Measurements from ENCODE around the gene EEF1A2.

The EEF1A2 gene

DNA sequence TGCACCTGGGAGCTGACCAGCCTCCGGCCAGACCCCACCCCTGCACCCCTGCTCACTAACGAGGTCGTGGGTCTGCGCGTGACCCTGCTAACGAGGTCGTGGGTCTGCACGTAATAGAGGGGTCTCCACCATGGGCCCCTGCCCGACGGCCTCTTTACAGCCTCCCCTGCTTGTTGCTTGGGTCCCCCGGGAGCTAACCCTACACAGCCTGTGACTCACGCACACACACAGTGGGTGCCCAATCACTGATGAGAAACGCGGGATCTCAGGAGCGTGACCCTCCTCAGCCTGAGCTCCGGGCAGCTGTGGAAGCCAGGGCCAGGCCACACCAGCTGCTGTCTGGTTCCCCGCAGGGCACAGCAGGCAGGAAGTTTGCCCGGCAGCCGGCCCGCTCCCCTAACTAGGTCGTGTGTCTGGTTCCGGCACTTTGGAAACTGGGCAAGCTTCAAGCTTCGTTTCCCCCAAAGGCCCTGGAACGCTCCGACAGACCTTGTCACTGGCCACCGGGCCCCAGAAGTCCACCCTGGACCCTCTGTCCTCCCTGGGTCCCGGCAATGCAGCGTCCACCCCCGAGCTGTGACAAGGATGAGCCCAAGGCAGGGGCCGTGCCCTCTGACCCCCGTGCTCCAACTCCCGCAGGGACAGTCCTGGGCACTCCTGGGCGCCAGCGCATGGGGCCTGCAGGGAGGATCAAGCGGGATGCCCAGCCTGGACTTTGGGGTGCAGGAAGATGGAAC lies 37.5 kb upstream of the EEF1A2 start:
- DNase-seq, result no peak

DNA sequence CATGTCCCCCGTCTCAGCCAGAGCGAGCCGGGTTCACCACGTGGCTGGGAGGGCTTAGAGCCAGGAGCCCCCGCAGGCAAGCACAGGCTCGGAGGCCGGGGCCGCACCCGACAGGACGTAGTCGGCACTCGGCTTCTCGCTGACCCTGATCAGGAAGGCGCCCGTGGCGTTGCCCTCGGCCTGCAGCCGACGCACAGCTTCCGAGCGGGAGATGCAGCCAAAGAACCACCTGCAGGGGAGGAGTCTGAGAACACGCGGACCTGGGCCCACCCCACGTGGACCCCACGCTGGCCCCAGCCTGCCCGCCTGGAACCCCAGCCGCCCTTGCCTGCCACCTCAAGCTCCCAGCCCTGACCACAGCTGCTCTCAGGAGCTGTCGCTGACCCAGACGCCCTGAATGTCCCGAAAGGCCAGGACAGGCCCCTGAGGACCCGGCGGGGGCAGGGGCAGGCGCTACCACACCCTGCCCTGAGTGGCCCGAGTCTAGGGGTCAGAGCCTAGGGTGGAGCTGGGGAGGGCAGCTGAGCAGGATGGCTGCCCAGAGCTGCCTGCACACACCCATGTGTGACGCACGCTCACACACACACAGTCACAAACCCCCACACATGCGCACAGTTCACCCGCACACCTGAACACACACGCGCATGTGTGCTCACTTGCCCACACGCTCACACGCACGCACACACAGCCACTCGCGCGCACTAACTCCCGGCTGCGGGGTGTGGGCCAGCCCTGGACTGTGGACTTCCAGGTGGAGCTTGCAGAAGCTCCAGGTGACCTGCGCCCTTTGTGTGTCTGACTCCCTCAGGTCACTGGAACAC lies 36.2 kb upstream of the EEF1A2 start:
- DNase-seq, result no peak

DNA sequence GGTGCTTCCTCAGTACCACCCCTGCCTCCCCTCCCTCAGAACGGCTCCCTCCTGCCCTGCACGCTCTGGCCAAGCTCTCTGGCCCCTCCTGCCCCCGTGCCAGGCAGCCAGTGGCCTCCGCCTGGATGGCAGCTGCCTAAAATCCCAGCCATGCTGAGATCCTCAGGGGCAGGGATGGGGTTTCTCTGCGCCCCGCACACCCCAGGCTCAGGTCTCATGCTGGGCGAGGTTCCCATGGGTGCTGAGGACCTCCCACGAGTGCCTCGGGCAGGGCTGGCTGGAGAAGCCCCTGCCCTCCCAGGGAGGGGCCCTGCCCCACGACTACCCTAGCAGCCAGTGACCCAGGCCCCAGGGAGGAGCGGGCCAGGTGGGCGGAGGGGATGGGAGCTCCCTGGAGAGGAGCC lies 35.5 kb upstream of the EEF1A2 start:
- no peak for DNase-seq

DNA sequence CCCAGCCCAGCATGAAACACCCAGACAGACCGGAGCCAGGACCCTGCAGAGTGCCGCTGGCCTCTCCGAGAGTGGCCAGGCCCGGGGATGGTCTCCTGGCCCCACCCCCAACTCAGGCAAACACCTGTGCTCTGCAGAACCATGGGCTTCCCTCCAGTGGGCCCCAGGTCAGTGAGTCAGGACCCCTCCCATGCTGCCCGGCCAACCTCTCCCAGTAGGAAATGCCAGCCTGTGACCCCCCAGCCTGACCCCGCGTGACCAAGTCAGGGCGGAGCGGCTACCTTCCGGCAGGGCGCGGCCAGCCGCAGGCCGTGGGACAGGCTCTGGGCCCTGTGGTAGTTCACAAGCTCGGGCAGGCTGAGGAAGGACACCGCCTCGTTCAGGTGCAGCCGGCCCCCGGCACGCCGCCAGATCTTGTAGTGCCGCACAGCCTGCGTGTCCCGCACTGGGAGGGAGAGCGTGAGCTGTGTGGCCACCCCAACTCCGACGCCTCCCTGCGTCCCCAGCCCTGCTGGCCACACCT lies 35.0 kb upstream of the EEF1A2 start:
- DNase-seq, result no peak

DNA sequence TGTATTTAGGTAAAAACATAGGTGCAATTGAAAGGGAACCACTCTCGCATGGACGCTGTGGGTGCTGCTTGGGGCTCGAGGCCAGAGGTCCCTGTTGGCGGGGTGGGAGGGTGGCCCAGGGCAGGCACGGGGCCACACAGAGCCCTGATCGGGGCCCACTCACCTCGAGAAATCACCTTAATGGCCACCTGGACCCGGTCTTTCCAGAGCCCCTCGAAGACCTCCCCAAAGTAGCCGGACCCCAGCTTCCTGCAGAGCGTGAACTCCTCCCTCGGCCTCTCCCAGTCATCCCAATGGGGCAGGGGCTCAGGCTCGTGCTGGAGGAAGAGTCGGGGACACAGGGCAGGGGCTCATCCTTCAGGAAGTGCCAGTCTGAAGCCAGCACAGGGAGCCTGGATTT lies 34.5 kb upstream of the EEF1A2 start:
- no peak for DNase-seq

DNA sequence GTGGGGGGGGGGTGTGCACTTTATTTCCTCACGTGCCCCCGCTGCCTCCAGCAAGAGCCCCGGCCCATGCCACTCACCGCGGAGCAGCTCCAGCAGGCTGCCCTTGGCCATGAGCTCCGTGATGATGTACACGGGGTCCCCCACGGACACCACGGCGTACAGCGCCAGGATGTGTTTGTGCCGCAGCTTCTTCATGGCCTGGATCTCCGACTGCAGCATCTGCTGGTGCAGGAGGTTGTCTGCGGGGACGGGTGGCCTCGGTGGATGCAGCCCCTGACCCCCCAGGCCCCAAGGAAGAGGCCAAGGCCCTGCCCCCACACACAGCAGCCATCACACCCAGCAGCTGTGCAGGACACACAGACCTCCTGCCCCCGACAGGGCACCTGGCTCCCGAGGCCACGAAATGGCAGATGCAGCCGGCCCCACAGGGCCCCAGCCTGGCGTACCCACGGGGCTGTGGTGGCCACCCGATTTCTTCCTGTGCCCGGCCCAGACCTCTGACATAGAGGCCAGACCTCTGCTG lies 33.6 kb upstream of the EEF1A2 start:
- DNase-seq, result no peak

DNA sequence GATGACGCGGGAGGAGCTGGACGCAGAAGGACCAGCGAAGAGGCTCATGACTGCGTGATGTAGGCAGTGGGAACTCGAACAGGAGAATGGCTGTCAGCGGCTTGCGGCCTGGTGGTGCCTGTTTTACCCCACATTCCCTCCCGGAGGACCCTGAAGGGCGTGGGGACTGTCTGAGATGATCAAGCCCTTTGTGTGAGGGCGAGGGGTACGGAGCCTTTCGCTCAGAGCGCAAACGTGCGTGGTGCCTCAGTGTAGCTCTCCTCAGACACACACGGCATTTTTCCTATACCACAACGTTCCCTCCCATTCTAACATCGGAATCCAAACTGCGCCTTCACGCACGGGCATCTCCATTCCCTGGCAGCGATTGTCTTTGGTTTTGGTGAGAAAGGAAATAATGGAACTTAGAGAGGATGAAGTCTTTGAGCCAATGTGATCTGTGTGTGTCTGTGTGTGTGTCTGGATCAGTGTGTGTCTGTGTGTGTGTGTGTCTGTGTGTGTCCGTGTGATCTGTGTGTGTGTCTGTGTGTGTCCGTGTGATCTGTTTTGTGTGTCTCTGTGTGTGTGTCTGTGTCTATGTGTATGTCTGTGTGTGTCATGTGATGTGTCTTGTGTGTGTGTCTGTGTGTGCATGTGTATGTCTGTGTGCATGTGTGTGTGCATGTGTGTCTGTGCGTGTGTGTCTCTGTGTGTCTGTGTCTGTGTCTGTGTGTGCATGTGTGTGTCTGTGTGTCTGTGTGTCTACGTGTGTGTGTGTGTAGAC lies 33.0 kb upstream of the EEF1A2 start:
- DNase-seq, result no peak

DNA sequence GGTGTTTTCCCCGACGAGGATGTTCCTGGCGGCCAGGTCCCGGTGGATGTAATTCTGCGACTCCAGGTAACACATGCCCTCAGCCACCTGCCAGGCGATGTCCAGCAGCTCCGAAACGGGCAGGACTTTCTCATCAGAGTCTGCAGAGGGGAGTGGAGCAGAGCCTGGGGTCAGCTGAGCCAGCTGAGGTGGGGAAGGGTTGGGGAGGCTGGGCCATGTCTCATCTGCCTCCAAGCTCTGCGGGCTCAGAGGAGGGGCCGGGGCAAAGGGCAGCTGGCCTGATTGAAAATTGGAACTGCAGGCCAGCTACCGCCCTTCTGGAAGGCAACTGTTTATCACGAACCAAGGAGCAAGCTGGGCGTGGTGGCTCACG lies 31.9 kb upstream of the EEF1A2 start:
- no peak for DNase-seq

DNA sequence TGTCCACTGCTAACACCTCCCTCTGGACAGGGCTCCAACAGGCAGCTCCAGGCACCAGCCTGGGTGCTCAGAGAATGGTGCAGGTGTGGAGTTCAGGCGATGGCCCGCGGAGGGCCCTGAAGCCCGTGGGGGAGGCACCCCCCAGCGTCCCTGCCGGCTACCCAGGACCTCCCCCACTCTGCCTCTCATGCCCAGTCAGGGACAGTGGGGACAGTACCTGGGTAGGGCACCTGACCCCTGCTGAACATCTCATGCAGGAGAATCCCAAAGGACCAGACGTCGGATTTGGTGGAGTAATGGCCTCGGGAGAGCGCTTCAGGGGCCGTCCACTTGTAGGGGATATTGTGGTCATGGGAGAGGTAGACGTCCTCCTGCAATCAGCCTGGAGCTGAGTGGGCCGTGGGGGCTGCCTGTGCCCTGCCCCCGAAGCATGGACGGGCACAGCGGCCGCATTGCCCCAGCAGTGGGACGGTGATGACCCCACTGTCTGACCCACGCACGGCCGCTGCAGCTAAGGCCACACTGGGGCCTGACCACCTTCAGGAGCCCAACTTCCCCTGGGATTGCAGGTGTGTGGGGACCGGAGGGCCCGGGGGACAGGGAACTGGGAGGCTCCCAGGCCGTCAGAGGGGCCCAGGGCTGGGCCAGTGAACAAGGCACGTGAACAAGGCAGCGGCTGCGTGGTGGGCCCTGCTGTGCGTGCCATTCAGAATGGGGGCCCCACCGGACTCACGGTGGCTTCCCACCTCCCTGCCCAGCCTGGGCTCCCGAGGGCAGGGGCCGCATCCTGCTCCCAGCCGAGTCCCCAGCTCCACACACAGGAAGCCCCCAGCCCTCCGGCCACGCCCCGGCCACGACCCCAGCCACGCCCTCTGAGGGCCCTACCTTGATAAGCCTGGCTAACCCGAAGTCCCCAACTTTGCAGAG lies 31.2 kb upstream of the EEF1A2 start:
- DNase-seq, result no peak

DNA sequence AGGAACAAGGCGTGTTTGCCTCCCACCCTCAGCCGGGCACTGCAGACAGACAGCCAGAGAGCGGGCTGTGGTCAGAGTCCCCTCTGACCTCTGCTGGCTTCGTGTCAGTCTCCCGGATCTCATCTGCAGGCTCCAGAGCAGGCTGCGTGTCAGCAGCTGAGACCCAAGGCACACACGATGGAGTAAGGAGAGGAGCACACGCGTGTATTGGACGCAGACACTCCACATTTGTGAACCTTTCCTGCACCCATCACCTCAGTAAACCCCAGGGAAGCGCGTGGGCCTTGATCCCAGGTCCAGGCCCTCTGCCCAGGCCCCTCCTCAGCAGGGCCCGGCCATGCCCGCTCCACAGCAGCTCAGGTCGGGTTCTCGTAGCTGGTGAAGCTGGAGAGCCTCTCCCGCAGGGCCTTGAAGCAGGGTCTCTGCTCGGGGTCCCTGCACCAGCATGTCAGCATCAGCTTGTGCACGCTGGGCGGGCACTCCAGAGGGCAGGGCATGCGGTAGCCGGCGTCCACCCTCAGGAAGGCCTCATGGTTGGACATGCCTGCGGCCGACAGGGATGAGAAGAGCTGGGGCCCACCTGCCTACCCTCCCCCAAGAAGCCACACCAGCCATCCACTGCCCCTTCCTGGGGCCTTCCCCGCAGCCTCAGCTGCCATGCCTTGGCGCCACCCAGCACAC lies 30.4 kb upstream of the EEF1A2 start:
- DNase-seq, result no peak

DNA sequence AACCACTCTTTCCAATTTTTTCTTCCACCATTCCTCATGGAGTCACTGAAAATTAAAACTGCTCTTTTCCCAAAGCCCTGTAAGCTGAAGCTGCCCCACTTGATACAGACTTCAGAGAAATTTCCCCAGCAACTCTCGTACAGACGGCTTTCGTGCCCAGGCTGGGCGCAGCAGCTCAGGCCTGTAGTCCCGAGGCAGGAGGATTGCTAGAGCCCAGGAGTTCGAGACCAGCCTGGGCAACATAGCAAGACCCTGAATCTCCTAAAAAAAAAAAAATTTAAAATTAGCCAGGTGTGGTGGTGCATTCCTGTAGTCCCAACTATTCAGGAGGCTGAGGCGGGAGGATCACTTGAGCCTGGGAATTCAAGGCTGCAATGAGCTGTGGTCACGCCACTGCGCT lies 28.3 kb upstream of the EEF1A2 start:
- no peak for DNase-seq

DNA sequence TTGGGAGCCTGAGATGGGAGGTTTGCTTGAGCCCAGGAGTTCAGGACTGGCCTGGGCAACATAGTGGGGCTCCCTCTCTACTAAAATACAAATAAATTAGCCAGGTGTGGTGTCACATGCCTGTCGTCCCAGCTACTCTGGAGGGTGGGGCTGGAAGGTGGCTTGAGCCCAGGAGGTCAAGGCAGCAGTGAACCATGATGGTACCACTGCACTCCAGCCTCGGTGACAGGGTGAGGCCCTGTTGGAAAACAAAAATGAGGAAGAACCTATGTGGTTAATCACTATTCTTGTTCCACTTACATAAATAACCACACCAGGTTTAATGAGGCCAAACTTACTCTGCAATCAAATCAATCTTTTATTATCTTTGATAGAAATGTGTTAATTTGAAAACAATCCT lies 27.1 kb upstream of the EEF1A2 start:
- DNase-seq, result no peak

DNA sequence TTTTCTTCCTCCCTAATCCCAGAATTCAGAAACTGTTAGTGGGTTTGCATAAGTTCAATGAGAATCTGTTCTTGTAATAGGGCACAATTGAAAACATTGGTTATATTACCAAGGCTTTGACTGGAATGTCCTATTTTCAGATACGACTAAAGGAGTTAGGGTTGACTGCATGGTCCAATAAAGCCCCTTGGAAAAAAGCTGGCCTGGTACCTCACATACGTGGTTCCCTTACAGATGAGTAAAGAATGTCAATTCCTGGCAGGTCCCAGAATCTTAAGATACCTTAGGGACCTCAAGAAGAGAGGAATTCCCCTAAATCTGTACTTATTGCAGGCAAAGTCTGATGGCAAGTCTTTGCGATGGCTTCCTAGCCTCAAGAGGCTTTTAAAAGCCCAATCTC lies 26.3 kb upstream of the EEF1A2 start:
- DNase-seq, result no peak

DNA sequence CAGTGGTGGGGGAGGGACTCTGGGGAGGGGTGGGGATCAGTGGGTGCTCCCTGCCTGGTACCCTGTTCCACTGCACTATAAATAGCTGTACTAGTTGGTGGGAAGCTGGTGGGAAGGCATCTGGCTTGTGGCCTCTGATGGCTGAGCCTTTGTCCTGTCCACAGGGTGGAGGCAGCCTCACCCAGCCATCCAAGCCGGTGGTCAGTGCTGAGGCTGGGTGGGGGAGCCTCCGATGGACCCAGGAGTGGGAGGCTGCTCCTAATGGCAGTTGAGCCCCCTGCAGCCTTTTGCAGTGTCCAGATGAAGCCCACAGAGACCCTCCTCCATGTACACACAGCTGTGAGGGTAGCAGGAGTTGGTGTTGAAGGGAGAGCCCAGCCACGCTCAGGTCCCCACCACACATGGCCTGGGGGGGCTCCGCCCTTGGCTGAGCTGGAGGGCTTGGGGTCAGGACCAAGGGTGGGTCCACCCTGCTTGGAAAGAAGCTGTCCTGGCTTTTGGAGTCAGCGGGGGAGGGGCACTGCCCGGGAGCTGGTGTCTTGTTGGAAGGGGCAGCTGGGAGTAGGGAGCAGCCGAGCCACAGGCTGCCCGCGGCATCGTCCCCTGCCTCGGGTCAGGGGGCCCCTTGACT lies 24.2 kb upstream of the EEF1A2 start:
- no peak for DNase-seq

DNA sequence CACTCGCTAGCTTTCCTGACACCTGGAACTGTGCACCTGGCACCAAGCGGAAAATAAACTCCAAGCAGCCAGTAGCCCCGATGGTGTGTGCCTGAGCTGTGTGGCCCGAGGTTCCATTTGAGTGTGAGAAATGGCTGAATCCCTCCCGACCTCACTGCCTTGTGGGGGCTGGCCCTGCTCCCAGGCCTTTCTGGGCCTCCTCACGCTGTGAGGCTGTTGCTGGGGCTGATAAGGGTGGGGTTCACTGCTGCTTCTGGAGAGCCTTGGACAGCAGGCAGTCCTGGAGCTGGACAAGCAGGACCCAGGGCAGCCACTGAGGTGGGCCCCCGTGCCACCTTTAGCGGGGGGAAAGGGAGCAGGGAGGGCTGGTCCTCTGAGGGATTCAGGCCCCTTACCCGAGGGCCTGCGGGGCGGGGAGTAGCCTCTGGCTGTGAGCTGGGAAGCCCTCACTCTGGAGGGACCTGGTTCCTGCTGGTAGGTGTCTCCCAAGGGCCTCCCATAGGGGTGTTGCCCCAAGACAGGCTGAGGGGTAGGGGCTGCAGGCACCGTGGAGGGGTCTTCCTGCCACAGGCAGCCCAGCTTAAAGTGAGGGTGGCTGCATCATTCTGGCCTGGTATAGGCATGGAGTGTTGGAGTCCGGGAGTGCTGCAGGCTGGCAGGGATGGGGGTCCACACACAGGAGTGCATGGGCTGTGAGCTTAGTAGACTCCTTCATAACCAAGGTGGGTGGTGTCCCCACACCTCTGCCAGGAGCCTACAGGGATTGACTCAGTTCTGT lies 23.4 kb upstream of the EEF1A2 start:
- no peak for DNase-seq

DNA sequence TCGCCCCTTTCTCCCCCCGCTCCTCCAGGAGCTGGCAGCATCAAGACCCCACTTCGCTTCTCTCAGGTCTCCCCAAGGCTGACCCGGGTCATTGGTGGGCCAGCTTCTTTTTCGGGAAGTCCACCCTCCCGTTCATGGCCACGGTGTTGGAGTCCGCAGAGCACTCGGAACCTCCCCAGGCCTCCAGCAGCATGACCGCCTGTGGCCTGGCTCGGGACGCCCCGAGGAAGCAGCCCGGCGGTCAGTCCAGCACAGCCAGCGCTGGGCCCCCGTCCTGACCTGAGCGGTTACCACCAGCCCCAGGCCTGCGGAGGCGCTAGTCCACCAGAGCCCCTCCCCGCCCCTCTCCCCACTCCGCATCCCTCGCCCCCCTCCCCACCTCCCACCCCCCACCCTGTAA lies 22.7 kb upstream of the EEF1A2 start:
- DNase-seq, result no peak

DNA sequence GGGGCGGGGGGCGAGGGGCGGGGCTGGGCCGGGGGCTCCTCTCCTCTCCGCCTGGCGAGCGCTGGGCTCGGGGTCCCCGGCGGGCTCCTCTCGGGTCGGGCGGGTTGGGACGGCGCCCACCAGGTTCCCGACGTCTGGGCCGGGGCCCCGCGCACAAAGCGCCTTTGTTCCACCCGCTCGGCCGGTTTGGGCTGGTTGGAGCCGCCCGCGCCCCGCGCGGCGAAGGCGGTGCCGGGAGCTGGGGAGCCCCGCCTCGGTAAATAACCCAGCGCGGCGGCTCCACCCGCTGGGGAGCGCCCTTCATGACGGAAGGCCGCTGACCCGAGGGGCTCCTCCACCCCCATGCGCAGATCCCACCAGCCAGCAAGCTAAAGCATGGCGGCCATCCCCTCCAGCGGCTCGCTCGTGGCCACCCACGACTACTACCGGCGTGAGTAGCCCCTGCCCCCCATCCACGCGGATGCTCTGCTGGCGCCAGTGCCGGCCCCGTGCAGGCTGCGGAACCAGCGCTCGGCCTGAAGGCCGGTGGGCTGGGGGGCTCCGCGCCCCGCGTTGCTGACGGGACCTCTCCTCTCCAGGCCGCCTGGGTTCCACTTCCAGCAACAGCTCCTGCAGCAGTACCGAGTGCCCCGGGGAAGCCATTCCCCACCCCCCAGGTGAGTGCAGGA lies 22.2 kb upstream of the EEF1A2 start:
- DNase-seq, result peak; percentile 68

DNA sequence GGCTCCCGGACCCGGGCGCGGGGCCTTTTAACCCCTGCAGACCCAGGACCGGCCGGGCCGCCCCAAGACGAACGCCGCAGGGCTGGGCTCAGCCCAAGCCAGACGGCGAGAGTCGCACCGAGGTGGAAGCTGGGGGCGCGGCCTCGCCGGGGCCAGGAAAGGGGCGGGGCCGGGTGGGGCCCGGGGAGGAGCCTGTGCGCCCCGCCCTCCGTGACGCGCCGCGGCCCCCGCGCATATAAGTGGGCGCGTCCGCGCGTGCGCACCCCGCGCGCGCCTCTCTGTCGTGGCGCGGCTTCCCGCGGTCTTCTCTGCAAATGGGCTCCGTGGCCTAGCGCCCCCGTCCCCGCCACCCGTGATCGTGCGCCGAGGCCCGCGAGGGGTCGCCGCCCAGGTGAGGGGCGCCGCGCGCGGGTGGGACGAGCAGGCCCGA lies 21.6 kb upstream of the EEF1A2 start, which contains the start of gene PPDPF:
TSS of gene PPDPF (plus strand) at position 262 of the 430 bp plus-strand sequence. CDS start 544 bp downstream, outside the sequence.
- peak; percentile 85 for DNase-seq
